Measurements from ENCODE around the gene PPFIBP2. TPM values are rescaled to one million over a fixed set of nuclear protein-coding genes. Genes with fewer than 3 reads are reported as not detected.

Gene PPFIBP2
- total RNA-seq, 1 donor from 2014 or later: 1.8 TPM

DNA sequence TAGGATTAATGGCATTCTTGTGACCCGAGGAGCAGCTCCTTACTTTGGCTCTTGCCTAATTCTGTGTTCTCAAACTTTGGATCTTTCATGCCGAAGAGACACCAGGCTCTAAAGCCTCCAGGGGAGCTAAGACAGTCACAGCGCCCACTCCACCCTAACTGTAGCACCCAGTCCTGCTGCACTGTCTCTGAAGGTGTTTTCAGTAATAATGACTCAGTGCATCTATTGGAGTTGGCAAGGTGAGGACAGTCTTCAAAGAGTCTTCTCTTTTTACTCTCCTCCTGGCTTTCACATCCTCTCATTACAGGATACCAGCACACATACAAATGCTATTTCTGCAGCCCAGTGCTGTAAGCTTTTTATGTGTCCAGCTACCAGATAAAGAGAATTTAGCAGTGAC, 69.4 kb downstream of the PPFIBP2 start:
- no peak overlapping the region for H3K4me3 ChIP-seq (ENCODE audit: insufficient read depth, low read depth, low read length)
- Mint-ChIP-seq H3K9me3 (ENCODE audit: unreplicated experiment) (no peaks in the 10 kb centered on the region), H3K27me3 (ENCODE audit: low read depth, unreplicated experiment) (peaks cover 39% of the 10 kb centered on the region), H3K27ac (ENCODE audit: unreplicated experiment) (no peak overlapping the region), H3K4me1 (ENCODE audit: low read depth, unreplicated experiment) (peaks cover 13% of the 10 kb centered on the region), H3K4me3 (ENCODE audit: unreplicated experiment) (no peak overlapping the region), H3K36me3 (ENCODE audit: low read depth, unreplicated experiment) (no peaks in the 10 kb centered on the region)
- no peaks in the 10 kb centered on the region for H4K20me1 ChIP-seq (ENCODE audit: insufficient read depth, low read length)
- no peak overlapping the region for H3K9ac ChIP-seq (ENCODE audit: low read length)
- FAIRE-seq: no peak
- H3K27me3 ChIP-seq (ENCODE audit: insufficient read depth, low read length): peaks cover 3% of the 10 kb centered on the region
- peaks cover 4% of the 10 kb centered on the region for H3K4me1 ChIP-seq (ENCODE audit: insufficient read depth, low read length)
- no peaks in the 10 kb centered on the region for H3K36me3 ChIP-seq (ENCODE audit: insufficient read depth, low read length)
- H3K79me2 ChIP-seq (ENCODE audit: insufficient read depth, low read length): no peaks in the 10 kb centered on the region
- TF ChIP-seq, protein P1, sequence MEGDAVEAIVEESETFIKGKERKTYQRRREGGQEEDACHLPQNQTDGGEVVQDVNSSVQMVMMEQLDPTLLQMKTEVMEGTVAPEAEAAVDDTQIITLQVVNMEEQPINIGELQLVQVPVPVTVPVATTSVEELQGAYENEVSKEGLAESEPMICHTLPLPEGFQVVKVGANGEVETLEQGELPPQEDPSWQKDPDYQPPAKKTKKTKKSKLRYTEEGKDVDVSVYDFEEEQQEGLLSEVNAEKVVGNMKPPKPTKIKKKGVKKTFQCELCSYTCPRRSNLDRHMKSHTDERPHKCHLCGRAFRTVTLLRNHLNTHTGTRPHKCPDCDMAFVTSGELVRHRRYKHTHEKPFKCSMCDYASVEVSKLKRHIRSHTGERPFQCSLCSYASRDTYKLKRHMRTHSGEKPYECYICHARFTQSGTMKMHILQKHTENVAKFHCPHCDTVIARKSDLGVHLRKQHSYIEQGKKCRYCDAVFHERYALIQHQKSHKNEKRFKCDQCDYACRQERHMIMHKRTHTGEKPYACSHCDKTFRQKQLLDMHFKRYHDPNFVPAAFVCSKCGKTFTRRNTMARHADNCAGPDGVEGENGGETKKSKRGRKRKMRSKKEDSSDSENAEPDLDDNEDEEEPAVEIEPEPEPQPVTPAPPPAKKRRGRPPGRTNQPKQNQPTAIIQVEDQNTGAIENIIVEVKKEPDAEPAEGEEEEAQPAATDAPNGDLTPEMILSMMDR (IDR thresholded peaks at IDR 0.05; ENCODE audit: insufficient read depth, low read depth, low read length): no peak
- TF ChIP-seq EZH2 (IDR thresholded peaks at IDR 0.05; ENCODE audit: insufficient read depth, low read length): no peak
- DNase-seq (ENCODE audit: low read depth): no peak
- H3K4me2 ChIP-seq (ENCODE audit: low read length): no peak overlapping the region
- H2AFZ ChIP-seq (ENCODE audit: low read depth, low read length): no peak overlapping the region
- no peak overlapping the region for H3K27ac ChIP-seq (ENCODE audit: low read depth, low read length)
- H3K9me3 ChIP-seq (ENCODE audit: insufficient read depth, low read depth, low read length): no peaks in the 10 kb centered on the region

- Histone ChIP-seq H3K4me3 (ENCODE audit: insufficient read depth, low read depth, low read length) (no peak overlapping the region), H3K9me3 (ENCODE audit: insufficient read depth, low read depth, low read length) (no peaks in the 10 kb centered on the region), H3K9ac (ENCODE audit: low read length) (no peak overlapping the region), H3K27me3 (ENCODE audit: insufficient read depth, low read length) (peaks cover 3% of the 10 kb centered on the region), H3K4me1 (ENCODE audit: insufficient read depth, low read length) (no peaks in the 10 kb centered on the region), H2AFZ (ENCODE audit: low read depth, low read length) (no peak overlapping the region), H3K4me2 (ENCODE audit: low read length) (no peak overlapping the region), H3K27ac (ENCODE audit: low read depth, low read length) (no peak overlapping the region), H3K36me3 (ENCODE audit: insufficient read depth, low read length) (no peaks in the 10 kb centered on the region), H3K79me2 (ENCODE audit: insufficient read depth, low read length) (no peaks in the 10 kb centered on the region), H4K20me1 (ENCODE audit: insufficient read depth, low read length) (no peaks in the 10 kb centered on the region)
- Mint-ChIP-seq H3K4me3 (ENCODE audit: unreplicated experiment) (no peak overlapping the region), H3K36me3 (ENCODE audit: low read depth, unreplicated experiment) (no peaks in the 10 kb centered on the region), H3K9me3 (ENCODE audit: unreplicated experiment) (no peaks in the 10 kb centered on the region), H3K4me1 (ENCODE audit: low read depth, unreplicated experiment) (peaks cover 3% of the 10 kb centered on the region), H3K27ac (ENCODE audit: unreplicated experiment) (no peak overlapping the region), H3K27me3 (ENCODE audit: low read depth, unreplicated experiment) (peaks cover 46% of the 10 kb centered on the region)
- FAIRE-seq (no peak), DNase-seq (ENCODE audit: low read depth) (no peak)
- TF ChIP-seq, protein P1 (IDR thresholded peaks at IDR 0.05; ENCODE audit: insufficient read depth, low read depth, low read length): no peak
These were observed 71.1 kb downstream of the PPFIBP2 start for GRCh38 chr11:7584910-7585309.

- H3K36me3 Mint-ChIP-seq (ENCODE audit: low read depth, unreplicated experiment): no peaks in the 10 kb centered on the region
These were observed 72.0 kb downstream of the PPFIBP2 start for GRCh38 chr11:7585816-7586215.

More at GRCh38 chr11:7585816-7586215, 72.0 kb downstream of the PPFIBP2 start:
- Histone ChIP-seq H4K20me1 (ENCODE audit: insufficient read depth, low read length) (no peaks in the 10 kb centered on the region), H3K36me3 (ENCODE audit: insufficient read depth, low read length) (no peaks in the 10 kb centered on the region), H3K27me3 (ENCODE audit: insufficient read depth, low read length) (peaks cover 3% of the 10 kb centered on the region), H2AFZ (ENCODE audit: low read depth, low read length) (no peak overlapping the region), H3K4me3 (ENCODE audit: insufficient read depth, low read depth, low read length) (no peak overlapping the region), H3K9ac (ENCODE audit: low read length) (no peak overlapping the region), H3K9me3 (ENCODE audit: insufficient read depth, low read depth, low read length) (no peaks in the 10 kb centered on the region), H3K79me2 (ENCODE audit: insufficient read depth, low read length) (no peaks in the 10 kb centered on the region), H3K27ac (ENCODE audit: low read depth, low read length) (no peak overlapping the region), H3K4me2 (ENCODE audit: low read length) (no peak overlapping the region), H3K4me1 (ENCODE audit: insufficient read depth, low read length) (no peaks in the 10 kb centered on the region)
- H3K27me3 Mint-ChIP-seq (ENCODE audit: low read depth, unreplicated experiment): peaks cover 46% of the 10 kb centered on the region
- H3K27ac Mint-ChIP-seq (ENCODE audit: unreplicated experiment): no peak overlapping the region
- H3K9me3 Mint-ChIP-seq (ENCODE audit: unreplicated experiment): no peaks in the 10 kb centered on the region
- no peak overlapping the region for H3K4me3 Mint-ChIP-seq (ENCODE audit: unreplicated experiment)
- DNase-seq (ENCODE audit: low read depth) (no peak), FAIRE-seq (no peak)
- TF ChIP-seq, protein P1 (IDR thresholded peaks at IDR 0.05; ENCODE audit: insufficient read depth, low read depth, low read length): no peak
- TF ChIP-seq EZH2 (IDR thresholded peaks at IDR 0.05; ENCODE audit: insufficient read depth, low read length): no peak
- H3K4me1 Mint-ChIP-seq (ENCODE audit: low read depth, unreplicated experiment): no peaks in the 10 kb centered on the region
